AG20443 (cell line): ENCODE data around the gene MICOS13.

ENCODE experiments used
- DNase-seq: peaks from one replicate; pipeline ENCODE4 v3.0.0; 2012; ENCODE audit warnings: low spot score, mixed read lengths

MICOS13 gene

DNA sequence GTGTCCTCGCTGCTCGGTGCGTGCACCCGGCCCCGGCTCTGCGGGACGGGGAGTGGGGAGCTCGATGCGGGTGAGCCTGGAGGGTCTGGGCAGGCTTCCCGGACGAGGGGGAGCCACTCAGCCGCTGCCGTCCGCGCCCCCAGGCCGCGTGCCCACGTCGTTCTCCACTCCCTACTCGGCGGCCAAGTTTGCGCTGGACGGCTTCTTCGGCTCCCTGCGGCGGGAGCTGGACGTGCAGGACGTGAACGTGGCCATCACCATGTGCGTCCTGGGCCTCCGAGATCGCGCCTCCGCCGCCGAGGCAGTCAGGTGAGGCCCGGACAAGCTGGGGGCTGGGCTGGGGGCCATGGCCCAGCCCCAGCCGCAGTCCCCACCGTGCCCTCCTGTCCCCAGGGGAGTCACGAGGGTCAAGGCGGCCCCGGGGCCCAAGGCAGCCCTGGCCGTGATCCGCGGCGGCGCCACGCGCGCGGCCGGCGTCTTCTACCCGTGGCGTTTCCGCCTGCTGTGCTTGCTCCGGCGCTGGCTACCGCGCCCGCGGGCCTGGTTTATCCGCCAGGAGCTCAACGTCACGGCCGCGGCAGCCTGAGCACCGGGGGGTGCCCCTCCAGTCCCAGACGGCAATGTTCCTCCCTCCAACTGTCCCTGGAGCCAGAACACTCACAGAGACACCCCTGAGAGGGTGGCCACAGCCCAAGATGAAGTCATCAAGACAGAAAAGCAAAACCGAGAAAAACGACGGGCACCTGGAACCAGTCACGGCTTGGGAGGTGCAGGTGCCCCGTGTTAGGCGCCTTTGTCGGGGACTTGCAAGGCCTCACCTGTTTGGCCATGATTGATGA, 7.3 kb upstream of the MICOS13 start:
- no peak for DNase-seq

DNA sequence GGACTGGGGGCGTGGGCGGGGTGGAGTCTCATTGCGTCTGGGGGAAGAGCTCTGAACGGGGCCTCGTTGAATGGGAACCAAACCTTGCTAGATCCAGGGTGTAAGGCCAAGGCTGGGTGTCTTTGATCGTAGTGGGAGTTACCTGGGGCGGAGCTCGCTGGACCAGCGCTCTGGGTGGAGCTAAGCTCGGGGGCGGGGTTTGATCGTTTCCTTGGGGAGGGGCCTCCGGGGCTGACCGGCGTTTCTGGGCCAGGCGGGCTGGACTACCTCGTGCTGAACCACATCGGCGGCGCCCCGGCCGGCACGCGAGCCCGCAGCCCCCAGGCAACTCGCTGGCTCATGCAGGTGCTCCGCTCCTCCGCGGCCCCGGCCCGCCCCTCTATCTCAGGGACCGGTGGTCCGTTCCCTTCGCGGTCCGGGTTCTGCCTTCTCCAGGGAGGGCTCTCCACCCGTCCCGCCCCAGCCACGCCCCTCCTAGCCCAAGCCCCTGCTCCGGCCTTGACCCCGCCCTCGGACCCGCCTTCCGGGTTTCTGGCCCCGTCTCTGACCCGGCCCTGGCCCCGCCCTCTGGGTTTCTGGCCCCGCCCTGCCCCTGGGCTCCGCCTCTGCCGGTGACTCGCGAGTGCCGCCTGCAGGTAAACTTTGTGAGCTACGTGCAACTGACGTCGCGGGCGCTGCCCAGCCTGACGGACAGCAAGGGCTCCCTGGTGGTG, 6.5 kb upstream of the MICOS13 start:
- peak; percentile 97 for DNase-seq

DNA sequence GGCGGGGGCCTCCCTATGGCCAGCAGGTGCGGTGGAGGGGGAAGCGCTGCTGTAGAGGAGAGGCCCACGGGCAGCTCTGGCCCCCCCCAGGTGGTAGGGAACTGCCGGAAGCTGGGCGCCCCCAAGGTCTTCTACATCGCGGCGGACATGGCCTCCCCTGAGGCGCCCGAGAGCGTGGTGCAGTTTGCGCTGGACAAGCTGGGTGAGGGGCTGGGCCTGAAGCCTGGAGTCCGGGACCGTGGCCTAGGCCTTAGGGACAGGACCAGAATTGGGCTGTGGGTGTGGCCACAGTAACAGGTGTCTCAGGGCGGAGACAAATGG, 6.0 kb upstream of the MICOS13 start:
- DNase-seq: no peak

DNA sequence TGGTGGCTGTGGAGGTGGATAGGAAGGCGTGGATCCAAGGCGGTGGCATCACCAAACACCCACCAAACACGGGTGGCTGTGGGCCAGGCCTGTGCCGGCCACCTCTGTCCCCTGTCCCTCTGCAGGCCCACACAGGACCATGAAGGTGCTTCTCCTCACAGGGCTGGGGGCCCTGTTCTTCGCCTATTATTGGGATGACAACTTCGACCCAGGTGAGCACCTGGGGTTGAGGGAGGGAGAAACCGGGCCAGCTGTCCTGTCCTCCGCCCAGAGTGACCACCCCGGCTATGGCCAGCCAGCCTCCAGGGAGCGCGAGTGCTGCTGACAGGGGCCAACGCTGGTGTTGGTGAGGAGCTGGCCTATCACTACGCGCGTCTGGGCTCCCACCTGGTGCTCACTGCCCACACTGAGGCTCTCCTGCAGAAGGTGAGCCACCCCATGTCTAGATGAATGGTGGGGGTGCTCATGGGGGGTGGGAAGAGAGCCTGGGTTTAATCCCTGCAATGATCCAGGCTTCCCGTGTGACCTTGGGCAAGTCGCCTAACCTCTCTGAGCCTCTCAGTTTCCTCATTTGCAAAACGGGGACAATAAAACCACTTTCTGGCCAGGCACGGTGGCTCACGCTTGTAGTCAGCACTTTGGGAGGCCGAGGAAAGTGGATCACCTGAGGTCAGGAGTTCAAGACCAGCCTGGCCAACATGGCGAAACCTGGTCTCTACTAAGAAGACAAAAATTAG, 4.5 kb upstream of the MICOS13 start:
- DNase-seq: no peak

DNA sequence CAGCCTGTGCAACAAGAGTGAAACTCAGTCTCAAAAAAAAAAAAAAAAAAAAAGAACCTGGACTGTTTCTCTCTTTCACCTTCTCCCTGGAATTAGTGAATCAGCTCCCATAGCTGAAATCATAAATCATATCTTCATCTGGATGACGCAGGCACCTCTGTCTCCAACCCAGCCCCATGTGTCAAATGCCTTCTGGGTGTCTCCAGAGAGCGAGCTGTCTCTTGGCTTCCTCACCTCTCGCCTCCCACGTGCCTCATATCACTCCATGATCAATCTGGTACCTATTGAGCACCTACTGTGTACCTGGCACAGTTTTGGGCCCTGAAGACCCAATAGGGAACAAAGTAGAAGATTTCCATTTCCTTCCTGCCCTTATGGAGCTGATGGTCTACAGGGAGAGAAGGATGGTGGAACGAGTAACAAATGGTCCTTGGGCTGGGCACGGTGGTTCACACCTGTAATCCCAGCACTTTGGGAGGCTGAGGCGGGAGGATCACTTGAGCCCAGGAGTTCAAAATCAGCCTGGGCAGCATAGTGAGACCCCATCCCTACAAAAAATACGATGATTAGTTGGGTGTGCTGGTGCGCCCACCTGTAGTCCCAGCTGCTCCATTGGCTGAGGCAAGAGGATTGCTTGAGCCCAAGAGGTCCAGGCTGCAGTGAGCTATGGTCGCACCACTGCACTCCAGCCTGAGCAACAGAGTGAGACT, 3.0 kb upstream of the MICOS13 start:
- no peak for DNase-seq

DNA sequence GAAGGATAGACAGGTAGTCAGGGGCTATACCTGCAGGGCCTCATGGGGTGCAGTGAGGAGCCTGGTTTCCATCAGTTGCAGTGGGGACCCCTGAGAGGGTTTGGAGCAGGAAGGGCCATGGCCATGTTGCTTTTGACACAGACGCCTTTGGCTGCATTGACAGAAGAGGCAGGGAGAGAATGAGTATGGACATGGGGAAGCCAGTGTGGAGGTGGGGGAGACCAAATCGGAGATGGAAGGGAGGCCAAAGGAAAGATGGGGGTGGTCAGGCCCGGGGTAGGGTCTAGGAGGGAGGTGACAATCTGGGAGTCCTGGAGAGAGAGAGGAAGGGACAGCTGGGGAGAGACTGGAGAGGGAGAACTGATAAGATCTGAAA, 1.8 kb upstream of the MICOS13 start:
- no peak for DNase-seq

DNA sequence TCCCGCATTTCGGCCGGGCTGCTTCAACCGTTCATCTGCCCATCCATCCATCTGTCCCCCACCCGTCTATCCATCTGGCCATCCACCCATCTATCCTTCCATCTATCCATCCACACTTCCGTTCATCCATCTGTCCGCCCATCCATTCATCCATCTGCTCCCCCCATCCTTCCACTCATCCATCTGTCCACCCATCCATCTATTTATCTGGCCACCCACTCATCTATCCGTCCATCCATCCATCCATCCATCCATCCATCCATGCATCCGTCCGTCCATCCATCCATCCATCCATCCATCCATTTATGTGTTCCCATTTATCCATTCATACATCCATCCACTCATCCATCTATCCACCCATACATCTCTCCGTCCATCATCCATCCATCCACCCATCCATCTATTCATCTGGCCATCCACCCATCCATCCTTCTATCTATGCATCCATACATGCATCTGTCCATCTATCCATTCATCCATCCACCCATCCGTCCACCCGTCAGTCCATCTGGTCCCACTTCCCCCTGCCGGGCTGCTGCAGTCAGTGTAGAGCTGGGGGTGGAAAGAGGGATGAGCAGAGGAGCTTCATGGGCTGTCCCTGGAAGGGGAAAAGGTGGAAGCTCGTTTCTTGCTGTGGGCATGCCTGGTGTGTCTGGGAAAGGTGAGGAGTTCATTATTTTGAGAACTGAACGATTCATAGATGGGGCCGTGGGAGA, 1.2 kb upstream of the MICOS13 start:
- DNase-seq: no peak

DNA sequence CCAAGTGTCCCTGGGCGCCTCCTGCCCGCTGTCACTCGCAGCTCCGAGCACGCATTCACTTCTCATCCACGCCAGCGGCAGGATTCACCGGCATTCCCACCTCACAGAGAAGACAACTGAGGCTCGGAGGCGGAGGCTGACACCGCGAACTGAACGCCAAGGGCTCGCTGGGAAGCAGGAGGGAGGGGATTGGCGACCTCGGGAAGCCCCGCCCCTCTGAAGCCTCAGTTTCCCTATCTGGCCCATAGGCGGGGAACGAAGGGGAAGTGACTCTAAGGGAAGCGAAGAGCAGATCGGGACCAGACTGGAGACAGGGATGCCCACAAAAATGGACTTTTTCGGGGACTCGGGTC, 256 bp downstream of the MICOS13 start:
- peak; percentile 56 for DNase-seq

DNA sequence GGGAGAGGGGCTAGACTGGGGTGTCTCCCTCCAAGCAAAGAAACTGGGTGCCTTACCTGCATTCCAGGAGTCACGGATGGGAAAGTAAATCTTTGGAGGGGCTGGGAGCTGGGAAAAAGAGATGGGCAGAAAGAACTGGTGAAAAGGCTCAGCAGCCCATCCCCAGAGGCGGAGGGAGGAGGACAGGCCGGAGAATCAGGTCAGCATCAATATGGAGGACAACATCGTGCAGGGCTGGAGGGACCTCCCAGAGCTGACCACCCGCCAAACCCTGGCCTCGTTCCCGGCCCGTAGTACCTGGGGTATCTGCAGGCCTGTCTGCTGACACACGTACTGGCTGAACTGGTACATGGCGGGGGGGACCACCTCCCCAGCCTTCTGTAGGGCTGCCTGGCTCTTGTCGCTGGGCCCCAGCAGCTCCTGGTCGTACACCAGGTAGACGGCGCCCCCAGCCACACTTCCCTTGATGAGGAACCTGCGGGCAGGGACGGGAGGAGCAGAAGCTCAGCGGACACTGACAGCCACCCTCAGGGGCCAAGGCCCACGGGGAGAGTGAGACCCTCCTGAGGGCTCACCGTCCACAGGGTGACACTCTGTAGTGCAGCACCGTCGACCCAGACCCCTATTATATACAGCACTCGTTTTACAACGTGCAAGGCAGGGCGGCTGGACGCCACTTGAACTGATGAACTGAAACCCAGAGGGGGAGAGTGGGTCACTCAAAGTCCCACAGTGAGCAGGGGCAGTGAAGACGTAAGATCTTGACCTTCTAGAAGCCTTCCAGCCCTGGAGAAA, 830 bp downstream of the MICOS13 start:
- no peak for DNase-seq

DNA sequence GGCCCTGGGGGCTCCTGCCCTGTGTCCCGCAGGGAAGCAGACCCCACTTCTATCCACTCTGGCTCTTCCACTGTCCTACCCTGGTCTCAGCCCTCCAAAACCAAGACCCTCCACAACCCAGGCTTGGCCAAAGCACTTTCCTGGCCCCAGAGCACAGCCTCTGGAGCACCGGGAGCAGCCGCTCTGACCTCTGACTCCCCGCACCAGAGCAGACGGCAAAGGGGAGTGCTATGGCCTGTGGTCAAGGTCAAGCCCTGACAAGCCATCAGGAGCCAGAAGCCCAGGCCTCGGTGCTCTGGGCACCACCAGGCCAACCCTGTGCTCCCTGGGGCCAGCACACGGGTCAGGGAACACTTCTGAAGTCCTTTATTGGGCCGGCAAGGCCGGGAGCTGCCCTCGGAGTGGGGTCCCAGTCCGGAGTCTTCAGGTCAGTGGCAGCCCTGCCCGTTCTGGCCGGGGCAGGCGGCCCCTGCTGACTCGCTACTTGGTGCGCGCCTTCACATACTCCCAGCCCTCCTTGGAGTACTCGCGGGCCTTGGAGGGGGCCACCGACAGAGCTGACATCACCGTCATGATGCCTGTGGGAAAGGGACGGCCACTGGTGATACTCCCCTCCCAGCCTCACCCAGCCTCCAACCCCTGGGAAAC, 2.1 kb downstream of the MICOS13 start:
- DNase-seq: no peak

DNA sequence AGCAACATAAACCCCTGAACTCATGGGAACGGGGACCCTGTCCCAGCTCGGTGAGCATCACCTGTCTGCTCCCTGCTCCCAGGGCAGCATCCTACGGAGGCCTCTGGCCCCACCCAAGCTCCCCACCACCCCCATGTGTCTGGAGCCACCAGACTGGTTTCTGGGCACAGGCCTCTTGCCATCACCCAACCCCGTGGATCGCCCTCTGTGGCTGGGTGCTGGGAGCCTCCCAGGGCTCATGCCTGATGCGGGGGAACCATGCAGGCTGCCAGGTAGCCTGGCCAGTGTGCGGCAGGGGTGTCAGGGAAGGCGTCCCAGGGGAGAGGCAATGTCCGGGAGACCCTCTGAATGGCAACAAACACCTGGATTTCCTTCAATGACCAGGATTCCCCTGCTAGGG, 2.7 kb downstream of the MICOS13 start:
- no peak for DNase-seq

DNA sequence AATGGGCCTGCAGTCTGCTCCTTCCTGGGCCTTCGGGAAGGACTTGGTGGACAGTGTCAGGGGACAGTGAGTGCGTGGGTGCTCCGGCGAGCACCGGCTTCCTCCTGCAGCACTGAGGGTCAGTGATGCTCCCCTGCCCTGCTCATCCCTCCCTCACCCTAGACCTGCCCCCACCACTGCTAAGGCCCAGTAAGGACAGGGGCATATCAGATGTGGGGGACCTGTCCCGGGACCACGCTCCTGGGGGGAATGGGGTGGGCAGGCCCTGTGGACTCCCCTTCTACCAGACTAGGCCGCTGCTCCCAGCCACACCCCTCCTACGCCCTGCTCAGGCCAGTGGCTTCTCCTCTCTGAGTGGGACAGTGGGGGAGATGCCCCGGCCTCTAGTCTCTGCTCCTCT, 3.2 kb downstream of the MICOS13 start:
- no peak for DNase-seq

DNA sequence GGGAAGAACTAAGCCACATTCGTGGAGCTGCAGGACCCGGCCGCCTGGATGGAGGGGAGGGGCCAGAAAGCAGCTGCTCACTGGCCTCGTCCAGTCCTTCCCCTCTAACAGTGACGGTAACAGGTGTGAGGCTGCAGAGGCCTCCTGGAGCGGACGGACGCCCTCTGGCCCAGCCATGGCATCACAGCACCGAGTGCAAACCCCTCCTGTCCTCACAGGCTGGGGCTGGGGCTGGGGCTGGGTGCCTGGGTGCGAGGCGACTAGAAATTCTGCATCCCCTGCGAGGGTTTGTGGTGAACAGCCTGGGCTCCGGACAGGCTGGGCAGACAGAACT, 3.6 kb downstream of the MICOS13 start:
- DNase-seq: no peak

DNA sequence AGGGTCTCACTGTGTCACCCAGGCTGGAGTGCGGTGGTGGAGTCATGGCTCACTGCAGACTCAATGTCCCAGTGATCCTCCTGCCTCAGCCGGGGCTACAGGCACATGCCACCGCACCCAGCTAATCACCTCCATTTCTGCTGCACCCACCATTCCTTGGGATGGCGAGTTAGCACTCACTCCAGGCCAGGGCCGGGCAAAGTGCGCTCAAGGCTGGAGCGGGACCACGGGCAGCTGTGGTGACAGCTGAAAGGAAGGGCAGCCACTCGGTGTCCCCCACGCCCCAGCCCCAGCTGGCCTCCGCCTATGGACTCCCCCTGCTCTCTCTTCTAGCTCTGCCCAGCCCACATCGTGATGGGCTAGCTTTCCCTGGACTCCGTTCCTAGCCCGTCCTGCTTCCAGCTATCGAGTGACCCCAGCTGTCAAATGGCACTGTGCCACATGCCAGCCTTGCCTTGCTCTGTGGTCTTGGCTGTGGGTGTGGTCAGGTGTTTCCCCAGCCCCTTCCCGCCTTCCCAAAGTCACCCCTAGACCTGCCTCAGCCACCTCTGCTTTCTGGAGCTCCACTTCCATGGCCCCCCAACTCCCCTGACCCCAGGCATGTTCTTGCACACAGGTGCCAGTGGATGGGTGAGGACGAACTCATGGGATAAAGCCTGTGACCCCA, 4.1 kb downstream of the MICOS13 start:
- no peak for DNase-seq

DNA sequence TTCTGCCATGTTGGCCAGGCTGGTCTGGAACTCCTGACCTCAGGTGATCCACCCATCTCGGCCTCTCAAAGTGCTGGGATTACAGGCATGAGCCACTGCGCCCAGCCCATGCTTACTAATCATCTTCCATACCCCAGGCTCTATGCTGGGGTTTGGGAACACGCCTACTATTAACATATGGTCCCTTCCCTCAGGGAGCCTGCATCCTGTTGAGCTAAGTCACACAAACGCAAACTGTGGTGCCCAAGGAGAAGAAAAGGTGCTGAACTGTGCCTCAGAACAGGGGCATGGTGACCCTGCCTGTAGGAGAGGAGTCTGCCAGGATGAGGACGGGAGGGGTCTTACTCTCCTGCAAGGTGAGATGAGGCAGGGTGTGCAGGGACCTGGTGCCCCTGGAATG, 5.6 kb downstream of the MICOS13 start:
- no peak for DNase-seq

DNA sequence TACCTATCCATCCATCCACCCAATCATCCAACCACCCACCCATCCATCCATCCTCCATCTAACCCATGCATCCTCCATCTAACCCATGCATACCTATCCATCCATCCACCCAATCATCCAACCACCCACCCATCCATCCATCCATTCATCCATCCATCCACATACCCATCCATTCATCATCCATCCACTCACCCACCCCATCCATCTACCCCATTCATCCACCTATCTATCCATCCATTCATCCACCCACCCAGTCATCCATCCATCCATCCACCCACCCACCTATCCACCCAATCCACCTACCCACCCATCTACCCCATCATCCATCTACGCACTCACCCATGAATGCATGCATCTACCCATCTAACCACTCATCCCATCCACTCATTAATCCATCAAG, 6.6 kb downstream of the MICOS13 start:
- no peak for DNase-seq

DNA sequence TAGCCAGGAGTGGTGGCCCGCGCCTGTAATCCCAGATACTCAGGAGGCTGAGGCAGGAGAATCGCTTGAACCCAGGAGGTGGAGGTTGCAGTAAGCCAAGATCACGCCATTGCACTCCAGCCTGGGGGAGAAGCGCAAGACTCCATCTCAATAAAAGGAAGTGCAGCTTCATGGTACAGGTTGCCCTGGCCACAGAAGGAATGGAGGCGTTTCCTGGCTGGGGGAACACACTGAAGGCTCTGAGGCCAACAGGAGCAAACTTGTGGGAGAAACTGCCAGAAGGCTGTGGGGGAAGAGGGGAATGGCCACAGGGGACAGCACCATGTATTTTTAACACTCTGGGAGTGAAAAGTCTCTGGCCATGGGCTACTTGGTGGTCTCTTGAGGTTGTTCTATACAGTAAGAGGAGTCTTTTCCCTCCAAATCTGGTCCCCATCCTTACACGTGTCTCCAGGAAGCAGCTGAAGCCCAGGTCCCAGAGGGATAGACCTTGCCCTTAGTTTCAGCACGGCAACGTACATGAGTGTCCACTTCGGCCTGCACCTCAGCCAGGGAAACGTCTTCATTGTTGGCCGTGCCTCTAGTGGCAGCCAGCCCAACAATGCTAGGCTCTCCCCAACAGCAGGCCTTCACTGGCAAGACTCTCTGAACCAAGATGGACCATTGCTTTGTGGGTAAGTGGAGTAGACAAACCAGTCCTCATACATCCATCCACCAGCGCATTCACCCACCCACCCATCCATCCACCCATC, 7.4 kb downstream of the MICOS13 start:
- no peak for DNase-seq

DNA sequence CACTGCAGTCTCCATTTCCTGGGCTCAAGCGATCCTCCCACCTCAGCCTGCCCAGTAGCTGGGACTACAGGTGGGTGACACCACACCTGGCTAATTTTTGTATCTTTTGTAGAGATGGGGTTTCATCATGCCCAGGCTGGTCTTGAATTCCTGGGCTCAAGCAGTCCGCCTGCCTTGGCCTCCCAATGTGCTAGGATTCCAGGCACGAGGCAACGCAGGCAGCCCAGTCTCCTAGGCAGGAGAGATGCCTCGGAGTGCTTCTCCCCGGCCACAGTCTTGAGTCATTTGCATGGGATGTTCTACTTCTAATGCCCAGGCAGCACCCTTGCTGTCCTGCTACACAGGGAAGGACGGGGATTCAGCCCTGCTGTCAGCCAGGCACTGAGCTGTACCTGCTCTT, 8.7 kb downstream of the MICOS13 start:
- no peak for DNase-seq

DNA sequence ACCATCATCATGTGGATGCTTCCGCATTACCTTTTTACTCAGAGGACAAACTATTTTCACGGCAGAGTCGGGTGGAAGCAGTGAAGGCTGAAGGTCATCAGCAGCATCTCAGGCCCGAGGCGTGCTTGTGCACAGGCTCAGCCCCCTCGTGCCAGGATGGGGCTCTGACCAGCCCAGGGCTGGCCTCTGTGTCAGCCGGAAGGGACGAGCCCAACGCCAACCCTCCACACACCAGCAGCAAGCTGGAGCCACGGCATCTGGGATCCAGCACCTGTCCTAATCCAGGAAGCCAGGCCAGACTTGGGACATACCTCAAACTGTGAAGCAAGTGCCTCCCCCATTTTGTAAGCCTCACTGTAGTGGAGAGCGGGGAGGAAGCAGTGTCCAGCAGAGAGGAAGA, 11.1 kb downstream of the MICOS13 start:
- no peak for DNase-seq
